Measurements from ENCODE around the gene RBFOX2.
A peak's percentile ranks its signal among the peaks of the same experiment; 100 is the strongest.

RBFOX2 gene

GRCh38 chr22:35690001-35690400, 338.6 kb downstream of the RBFOX2 start:
- H3K9ac ChIP-seq (ENCODE audit: insufficient read length), result peak overlapping the region; percentile 24
- H3K36me3 ChIP-seq (ENCODE audit: insufficient read depth, low read length), result no peaks in the 10 kb centered on the region
- peak overlapping the region; percentile 20 for H3K4me3 ChIP-seq
- no peaks in the 10 kb centered on the region for H3K9me3 ChIP-seq (ENCODE audit: low read depth, low read length)
- peak; percentile 68 for DNase-seq (ENCODE audit: low read depth, low spot score)
- TF ChIP-seq EZH2 (IDR thresholded peaks at IDR 0.05) (no peak), POLR2AphosphoS5 (IDR thresholded peaks at IDR 0.05; ENCODE audit: borderline replicate concordance, low read depth, low read length) (no peak), FOXP2 (optimal IDR thresholded peaks at IDR 0.05; ENCODE audit: control extremely low read depth, extremely low read length, insufficient read depth) (no peak)
- peak overlapping the region; percentile 90 for H3K27ac ChIP-seq

- no peaks in the 10 kb centered on the region for H3K9me3 ChIP-seq (ENCODE audit: low read depth, low read length)
- peak overlapping the region; percentile 90 for H3K27ac ChIP-seq
- no peak overlapping the region for H3K9ac ChIP-seq (ENCODE audit: insufficient read length)
- TF ChIP-seq POLR2AphosphoS5 (IDR thresholded peaks at IDR 0.05; ENCODE audit: borderline replicate concordance, low read depth, low read length), result no peak
- TF ChIP-seq EZH2 (IDR thresholded peaks at IDR 0.05), result no peak
- TF ChIP-seq FOXP2 (optimal IDR thresholded peaks at IDR 0.05; ENCODE audit: control extremely low read depth, extremely low read length, insufficient read depth), result no peak
- DNase-seq (ENCODE audit: low read depth, low spot score), result no peak
- no peak overlapping the region for H3K4me3 ChIP-seq
- no peaks in the 10 kb centered on the region for H3K36me3 ChIP-seq (ENCODE audit: insufficient read depth, low read length)
These were observed 339.5 kb downstream of the RBFOX2 start for GRCh38 chr22:35688913-35689675.

Data from SK-N-MC (cell line).